Ascending aorta (tissue), 2 donors: ENCODE data around the gene C7. TPM values are rescaled to one million over a fixed set of nuclear protein-coding genes. Genes with fewer than 3 reads are reported as not detected.

Experiments used
- DNase-seq, 2 donors: peaks; one replicate each; pipeline ENCODE4 v3.0.0-alpha.2; 2019; ENCODE audit warnings: low spot score in 2 of 2
- H3K27ac ChIP-seq, 2 donors: fragments of 200-600 bp; sonication (generic); one replicate each; pipeline ENCODE4 v1.5.1; 2016 to 2017; ENCODE audit warnings: mild to moderate bottlenecking in 1 of 2
- H3K27me3 ChIP-seq: fragments of 200-600 bp; sonication (generic); one replicate; pipeline ENCODE4 v1.5.1; 2017
- H3K36me3 ChIP-seq, 2 donors: fragments of 200-600 bp; sonication (generic); one replicate each; pipeline ENCODE4 v1.5.1; 2016
- H3K4me1 ChIP-seq, 2 donors: fragments of 200-600 bp; sonication (generic); one replicate each; pipeline ENCODE4 v1.5.1; 2016 to 2017; ENCODE audit warnings: mild to moderate bottlenecking in 1 of 2
- H3K4me3 ChIP-seq, 2 donors: fragments of 200-600 bp; sonication (generic); one replicate each; pipeline ENCODE4 v1.5.1; 2016 to 2017; ENCODE audit warnings: mild to moderate bottlenecking in 1 of 2
- H3K9me3 ChIP-seq, 2 donors: fragments of 200-600 bp; sonication (generic); one replicate each; pipeline ENCODE4 v1.5.1; 2016
- CTCF ChIP-seq, 3 experiments: fragments of 200-600 bp in 2 of 3; fragments of 450-650 bp in 1 of 3; sonication (generic) in 2 of 3; IDR thresholded peaks; one replicate each; pipeline ENCODE4 v1.5.1; 2016 to 2019; ENCODE audit warnings: antibody characterized with exemption in 3 of 3, mild to moderate bottlenecking in 1 of 3, moderate library complexity in 1 of 3
- intact Hi-C: fragments of 100-400 bp; cut with DNase I; formaldehyde crosslinking; loops from one replicate; pipeline ENCODE4 v1.15.1; 2023
- total RNA-seq: library from RNA; depleted of rRNA; stranded (reverse); fragments of >200 nt; gene quantifications from one replicate; pipeline ENCODE4 v1.1.0, GENCODE V29; 2016

C7 gene
- total RNA-seq, 1 donor from 2014 or later, result 179 TPM

- intact Hi-C loops, result no loop called here
- Histone ChIP-seq H3K36me3 (no peaks in the 10 kb centered on the region), H3K4me3 (no peak overlapping the region), H3K27me3 (no peaks in the 10 kb centered on the region), H3K4me1 (no peaks in the 10 kb centered on the region), H3K27ac (no peak overlapping the region), H3K9me3 (no peaks in the 10 kb centered on the region)
- no peak for DNase-seq
- TF ChIP-seq CTCF (IDR thresholded peaks at IDR 0.05), result no peak
Measured at GRCh38 chr5:40937075-40937474, 27.8 kb downstream of the C7 start.

GRCh38 chr5:40939753-40940152, 30.5 kb downstream of the C7 start:
- intact Hi-C loops, result no loop called here

GRCh38 chr5:40945111-40945510, 35.8 kb downstream of the C7 start:
- H3K4me3 ChIP-seq, result no peak overlapping the region
- no peak for TF ChIP-seq CTCF (IDR thresholded peaks at IDR 0.05)
- no peaks in the 10 kb centered on the region for H3K9me3 ChIP-seq
- H3K4me1 ChIP-seq, result no peaks in the 10 kb centered on the region
- no peaks in the 10 kb centered on the region for H3K36me3 ChIP-seq
- no peaks in the 10 kb centered on the region for H3K27me3 ChIP-seq
- no peak overlapping the region for H3K27ac ChIP-seq
- no peak for DNase-seq
- intact Hi-C loops, result no loop called here

More at GRCh38 chr5:40939753-40940152, 30.5 kb downstream of the C7 start:
- Histone ChIP-seq H3K9me3 (no peaks in the 10 kb centered on the region), H3K27ac (no peak overlapping the region), H3K4me1 (no peaks in the 10 kb centered on the region), H3K36me3 (no peaks in the 10 kb centered on the region), H3K4me3 (no peak overlapping the region), H3K27me3 (no peaks in the 10 kb centered on the region)
- no peak for TF ChIP-seq CTCF (IDR thresholded peaks at IDR 0.05)
- no peak for DNase-seq

GRCh38 chr5:40955313-40955712, 46.0 kb downstream of the C7 start:
- intact Hi-C loops, result no loop called here
- no peaks in the 10 kb centered on the region for H3K9me3 ChIP-seq
- no peak overlapping the region for H3K4me3 ChIP-seq
- no peak for TF ChIP-seq CTCF (IDR thresholded peaks at IDR 0.05)
- no peaks in the 10 kb centered on the region for H3K4me1 ChIP-seq
- DNase-seq, result no peak
- H3K36me3 ChIP-seq, result no peaks in the 10 kb centered on the region
- H3K27me3 ChIP-seq, result no peaks in the 10 kb centered on the region
- H3K27ac ChIP-seq, result no peak overlapping the region

- Histone ChIP-seq H3K9me3 (no peaks in the 10 kb centered on the region), H3K27ac (no peak overlapping the region), H3K27me3 (no peaks in the 10 kb centered on the region), H3K4me1 (no peaks in the 10 kb centered on the region), H3K4me3 (no peak overlapping the region), H3K36me3 (no peaks in the 10 kb centered on the region)
- no peak for DNase-seq
- TF ChIP-seq CTCF (IDR thresholded peaks at IDR 0.05), result no peak
- intact Hi-C loops, result no loop called here
Measured at GRCh38 chr5:40957048-40957447, 47.8 kb downstream of the C7 start.

GRCh38 chr5:40958811-40959210, 49.5 kb downstream of the C7 start:
- TF ChIP-seq CTCF (IDR thresholded peaks at IDR 0.05), result no peak
- Histone ChIP-seq H3K9me3 (no peaks in the 10 kb centered on the region), H3K4me1 (no peaks in the 10 kb centered on the region), H3K4me3 (no peak overlapping the region), H3K36me3 (no peaks in the 10 kb centered on the region), H3K27ac (no peak overlapping the region), H3K27me3 (no peaks in the 10 kb centered on the region)
- intact Hi-C loops, result no loop called here
- DNase-seq, result no peak
